ENCODE measurements around the gene GPD2. TPM values are rescaled to one million over a fixed set of nuclear protein-coding genes. Genes with fewer than 3 reads are reported as not detected.

Gene GPD2
- total RNA-seq, 4 donors from 2014 or later: 19.5 to 26.0 (median 22.5) TPM

- TF ChIP-seq EP300 (IDR thresholded peaks at IDR 0.05) (no peak), POLR2AphosphoS5 (IDR thresholded peaks at IDR 0.05) (no peak), CTCF (IDR thresholded peaks at IDR 0.05) (no peak), POLR2A (IDR thresholded peaks at IDR 0.05; ENCODE audit: low read depth) (no peak)
- Histone ChIP-seq H3K27me3 (no peaks in the 10 kb centered on the region), H3K36me3 (no peaks in the 10 kb centered on the region), H3K27ac (replicated peaks in 1 of 4) (peak overlapping the region; percentile 11 to 70 (median 50)), H3K4me3 (no peak overlapping the region), H3K4me1 (peaks cover 6 to 28% (median 26%) of the 10 kb centered on the region in 4 donors), H3K9me3 (no peaks in the 10 kb centered on the region)
- DNase-seq (ENCODE audit: extremely low spot score): no peak
- WGBS: 49% methylated on average over 5 of the region's 5 CpGs
- intact Hi-C loops (cut with DNase I): no loop called here
These were observed 40.1 kb downstream of the GPD2 start for GRCh38 chr2:156476021-156476849.

DNA sequence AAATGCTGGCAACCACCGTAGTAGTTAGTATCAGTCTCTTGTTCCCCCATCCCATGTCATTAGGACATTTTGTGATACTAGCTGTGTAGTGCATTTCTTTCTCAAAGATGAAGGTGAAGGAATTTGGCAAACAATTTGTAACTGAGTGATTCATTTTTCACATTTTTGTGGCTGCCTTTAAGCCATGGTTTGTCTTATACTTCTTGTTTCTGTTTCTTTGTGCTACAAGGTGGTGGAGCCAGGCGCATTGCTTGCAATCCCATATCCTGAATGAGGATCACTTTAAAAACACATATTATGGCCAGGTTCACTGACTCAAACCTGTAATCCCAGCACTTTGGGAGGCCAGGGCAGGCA, 40.6 kb downstream of the GPD2 start:
- DNase-seq (ENCODE audit: extremely low spot score): no peak
- peaks cover under 1 to 23% (median 20%) of the 10 kb centered on the region in 4 donors for H3K4me1 ChIP-seq
- TF ChIP-seq POLR2AphosphoS5 (IDR thresholded peaks at IDR 0.05) (peak in 1 of 2 donors; percentile 7), EP300 (IDR thresholded peaks at IDR 0.05) (no peak)
- WGBS: 62% methylated on average over 2 of the region's 2 CpGs
- H3K4me3 ChIP-seq: no peak overlapping the region
- no peaks in the 10 kb centered on the region for H3K9me3 ChIP-seq
- peak overlapping the region; percentile 11 to 70 (median 50) for H3K27ac ChIP-seq (replicated peaks in 1 of 4)
- no peaks in the 10 kb centered on the region for H3K27me3 ChIP-seq
- no peaks in the 10 kb centered on the region for H3K36me3 ChIP-seq
- intact Hi-C loops (cut with DNase I): no loop called here

DNA sequence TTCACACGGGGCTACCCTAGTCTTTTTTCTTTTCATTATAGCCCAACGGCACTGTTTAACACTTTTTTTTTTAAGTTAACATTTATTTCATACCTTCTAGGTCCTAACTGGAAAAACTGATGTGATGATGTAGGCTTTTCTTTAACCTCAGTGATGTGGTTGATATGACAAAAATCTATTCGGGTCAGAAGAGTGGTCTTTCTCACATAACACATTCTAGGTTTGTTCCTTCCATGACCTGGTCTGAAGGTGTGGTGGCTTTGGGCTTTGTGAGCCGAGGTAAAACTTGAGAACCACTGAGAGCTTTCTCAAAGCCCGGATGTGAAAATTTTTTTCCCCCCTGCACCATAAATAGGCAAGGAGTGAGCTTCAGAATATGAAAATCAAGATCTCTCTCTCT, 44.2 kb downstream of the GPD2 start:
- H3K27me3 ChIP-seq: no peaks in the 10 kb centered on the region
- intact Hi-C loops (cut with DNase I): no loop called here
- H3K9me3 ChIP-seq: no peaks in the 10 kb centered on the region
- no peaks in the 10 kb centered on the region for H3K36me3 ChIP-seq
- DNase-seq (ENCODE audit: extremely low spot score): no peak
- WGBS: 92% methylated on average over 5 of the region's 5 CpGs
- no peak overlapping the region for H3K27ac ChIP-seq (replicated peaks in 1 of 4)
- TF ChIP-seq CTCF (IDR thresholded peaks at IDR 0.05) (no peak), POLR2AphosphoS5 (IDR thresholded peaks at IDR 0.05) (no peak), EP300 (IDR thresholded peaks at IDR 0.05) (no peak), POLR2A (IDR thresholded peaks at IDR 0.05; ENCODE audit: low read depth) (no peak)
- no peak overlapping the region for H3K4me3 ChIP-seq
- H3K4me1 ChIP-seq: peaks cover 0 to 20% (median 17%) of the 10 kb centered on the region in 4 donors

DNA sequence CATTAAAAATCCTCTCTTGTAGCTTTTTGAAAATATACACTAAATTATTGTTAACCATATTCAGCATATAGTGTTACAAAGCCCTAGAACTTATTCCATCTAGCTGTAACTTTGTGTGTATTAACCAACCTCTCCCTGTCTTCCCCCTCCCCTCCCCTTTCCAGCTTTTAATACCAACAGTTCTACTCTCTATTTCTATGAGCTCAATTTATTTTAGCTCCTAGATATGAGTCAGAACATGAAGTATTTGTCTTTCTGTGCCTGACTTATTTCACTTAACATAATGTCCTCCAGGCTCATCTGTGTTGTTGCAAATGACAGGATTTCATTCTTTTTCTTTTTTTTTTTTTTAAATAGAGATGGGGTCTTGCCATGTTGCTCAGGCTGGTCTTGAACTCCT, 45.1 kb downstream of the GPD2 start:
- no peak for DNase-seq (ENCODE audit: extremely low spot score)
- Histone ChIP-seq H3K36me3 (no peaks in the 10 kb centered on the region), H3K9me3 (no peaks in the 10 kb centered on the region), H3K27me3 (no peaks in the 10 kb centered on the region), H3K4me1 (peaks cover 0 to 11% (median 10%) of the 10 kb centered on the region in 4 donors), H3K27ac (replicated peaks in 1 of 4) (no peak overlapping the region), H3K4me3 (no peak overlapping the region)
- intact Hi-C loops (cut with DNase I): no loop called here
- TF ChIP-seq POLR2AphosphoS5 (IDR thresholded peaks at IDR 0.05) (no peak), POLR2A (IDR thresholded peaks at IDR 0.05; ENCODE audit: low read depth) (no peak), EP300 (IDR thresholded peaks at IDR 0.05) (no peak), CTCF (IDR thresholded peaks at IDR 0.05) (no peak)

- H3K4me3 ChIP-seq: no peak overlapping the region
- TF ChIP-seq CTCF (IDR thresholded peaks at IDR 0.05) (no peak), POLR2A (IDR thresholded peaks at IDR 0.05; ENCODE audit: low read depth) (no peak), POLR2AphosphoS5 (IDR thresholded peaks at IDR 0.05) (no peak), EP300 (IDR thresholded peaks at IDR 0.05) (no peak)
- H3K27me3 ChIP-seq: no peaks in the 10 kb centered on the region
- no peak overlapping the region for H3K27ac ChIP-seq (replicated peaks in 1 of 4)
- WGBS: 61% methylated on average over 3 of the region's 3 CpGs
- intact Hi-C loops (cut with DNase I): no loop called here
- DNase-seq (ENCODE audit: extremely low spot score): no peak
- no peaks in the 10 kb centered on the region for H3K4me1 ChIP-seq
- H3K36me3 ChIP-seq: no peaks in the 10 kb centered on the region
- no peaks in the 10 kb centered on the region for H3K9me3 ChIP-seq
These were observed 47.6 kb downstream of the GPD2 start for GRCh38 chr2:156483741-156484173.
